Testis (tissue), 2 donors: ENCODE data around the gene PAK5.

Experiments
- CTCF ChIP-seq, 3 experiments: fragments of 450-650 bp in 2 of 3; fragments of 200-600 bp in 1 of 3; sonication (generic) in 1 of 3; IDR thresholded peaks; one replicate each; pipeline ENCODE4 v1.5.1; 2016 to 2019; ENCODE audit warnings: antibody characterized with exemption in 3 of 3, mild to moderate bottlenecking in 2 of 3, moderate library complexity in 1 of 3
- POLR2A ChIP-seq: fragments of 450-650 bp; IDR thresholded peaks from one replicate; pipeline ENCODE4 v1.6.1; 2017; ENCODE audit warnings: antibody characterized with exemption, mild to moderate bottlenecking, moderate library complexity

- TF ChIP-seq CTCF (IDR thresholded peaks at IDR 0.05) (no peak), POLR2A (no peak)
These were observed 247.8 kb downstream of the PAK5 start for GRCh38 chr20:9591080-9591479.
